ENCODE measurements around the gene HIC2.
"Not testable (repeated sequence)": the region's sequence is repeated elsewhere in the genome, so short reads cannot be mapped to it uniquely, and the experiment has no call there.

The HIC2 gene

GRCh38 chr22:21497984-21498383 lies 80.8 kb downstream of the HIC2 start:
- DNase-seq: not testable (repeated sequence)

DNA sequence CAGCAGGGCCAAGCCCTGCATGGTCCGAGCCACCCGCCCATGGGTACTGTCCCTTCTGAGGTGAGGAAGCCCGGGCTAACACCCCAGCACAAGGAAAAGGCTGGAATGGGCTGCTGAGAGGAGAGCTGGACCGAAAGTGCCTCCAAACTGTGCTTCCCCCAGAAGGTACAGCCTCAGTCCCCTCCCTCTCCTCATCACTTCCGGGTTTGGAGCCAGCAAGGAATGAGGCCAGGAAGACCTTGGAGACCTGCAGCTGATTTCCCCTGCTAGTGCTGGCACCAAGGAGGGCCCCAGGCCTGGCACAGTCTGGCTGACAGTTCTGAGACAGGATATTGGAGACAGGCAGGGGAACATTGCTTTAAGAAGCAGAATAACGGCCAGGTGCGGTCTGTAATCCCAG lies 81.3 kb downstream of the HIC2 start:
- DNase-seq: not testable (repeated sequence)

DNA sequence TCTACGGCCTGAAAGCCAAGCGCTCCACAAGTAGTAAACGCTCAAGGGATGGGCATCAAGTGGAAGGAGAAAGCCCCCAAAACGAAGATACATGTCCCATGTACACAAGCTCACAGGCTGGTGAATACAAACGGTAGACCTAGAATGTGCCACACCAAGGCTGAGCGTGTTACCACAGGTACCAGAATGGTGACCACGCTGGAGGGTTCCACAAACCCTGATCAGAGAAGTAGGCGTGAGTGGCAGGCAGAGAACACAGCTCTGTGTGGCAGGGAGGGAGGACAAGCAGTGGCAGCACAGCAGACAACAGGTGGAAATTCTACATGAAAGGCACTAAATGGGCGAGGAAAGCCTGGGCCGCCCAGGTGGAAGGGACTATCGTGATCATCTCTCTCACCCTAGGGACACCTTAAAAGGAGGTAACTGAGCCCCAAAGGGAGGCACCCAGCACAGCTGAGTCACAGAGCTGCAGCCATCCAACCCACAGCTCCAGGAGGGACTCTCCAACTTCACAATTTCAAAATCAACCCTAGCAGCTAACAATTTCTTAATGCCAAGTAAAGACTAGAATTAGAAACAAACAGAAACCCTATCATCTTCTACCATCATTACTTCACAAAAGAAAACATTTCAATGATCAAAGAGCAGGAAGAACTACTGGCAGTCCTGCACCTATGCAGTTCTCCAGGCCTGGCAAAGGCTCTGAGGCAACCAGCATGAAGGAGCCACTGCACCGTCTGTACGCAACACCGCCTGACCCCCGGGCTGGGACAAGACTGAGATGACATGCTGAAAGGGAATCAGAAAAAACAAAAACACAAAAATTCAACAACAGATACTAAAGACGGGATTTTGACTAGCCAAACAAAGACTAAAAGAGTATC lies 82.7 kb downstream of the HIC2 start:
- not testable (repeated sequence) for DNase-seq

All from RPMI8226 (cell line).